Trophoblast cell (in vitro differentiated cells and primary cell): ENCODE results near the gene DOP1A.
A peak's percentile ranks its signal among the peaks of the same experiment; 100 is the strongest.

Experiments
- DNase-seq, 2 donors: peaks; one replicate each; pipeline ENCODE4 v3.0.0-alpha.2; 2016
- H2AFZ ChIP-seq: 2 replicates; pipeline ENCODE4 v1.6.1; 2013; ENCODE audit warnings: low read length, moderate library complexity, mild to moderate bottlenecking; ENCODE audit not compliant: insufficient read depth, poor library complexity
- H2AK5ac ChIP-seq: 2 replicates; pipeline ENCODE4 v1.6.1; 2013; ENCODE audit warnings: mild to moderate bottlenecking, low read length
- H2BK120ac ChIP-seq: 2 replicates; pipeline ENCODE4 v1.6.1; 2013; ENCODE audit warnings: low read length, mild to moderate bottlenecking, moderate library complexity; ENCODE audit not compliant: insufficient read depth, poor library complexity
- H2BK12ac ChIP-seq: 2 replicates; pipeline ENCODE4 v1.6.1; 2013; ENCODE audit warnings: mild to moderate bottlenecking, low read length, moderate library complexity
- H2BK5ac ChIP-seq: 2 replicates; pipeline ENCODE4 v1.6.1; 2013; ENCODE audit warnings: low read length, low read depth, moderate library complexity, mild to moderate bottlenecking; ENCODE audit not compliant: poor library complexity
- H3K14ac ChIP-seq: 2 replicates; pipeline ENCODE4 v1.6.1; 2013; ENCODE audit warnings: mild to moderate bottlenecking, low read length
- H3K18ac ChIP-seq: 2 replicates; pipeline ENCODE4 v1.6.1; 2013; ENCODE audit warnings: mild to moderate bottlenecking, low read length
- H3K23ac ChIP-seq: 2 replicates; pipeline ENCODE4 v1.6.1; 2013; ENCODE audit warnings: low read length
- H3K27ac ChIP-seq: 2 replicates; pipeline ENCODE4 v1.5.1; 2013; ENCODE audit warnings: low read depth, mild to moderate bottlenecking, inconsistent platforms, low read length, moderate library complexity
- H3K27me3 ChIP-seq: 2 replicates; pipeline ENCODE4 v1.6.1; 2013; ENCODE audit warnings: inconsistent platforms, mild to moderate bottlenecking, low read length, moderate library complexity; ENCODE audit not compliant: insufficient read depth
- H3K36me3 ChIP-seq, 2 experiments: 1 replicate in 1 of 2; 2 replicates in 1 of 2; pipeline ENCODE4 v1.6.1; 2013; ENCODE audit warnings: low read length in 2 of 2, mild to moderate bottlenecking in 2 of 2, moderate library complexity in 1 of 2; ENCODE audit not compliant: insufficient read depth in 2 of 2, control insufficient read depth in 1 of 2
- H3K4ac ChIP-seq: 2 replicates; pipeline ENCODE4 v1.6.1; 2013; ENCODE audit warnings: low read depth, mild to moderate bottlenecking, low read length, moderate library complexity
- H3K4me1 ChIP-seq, 2 experiments: 1 replicate in 1 of 2; 2 replicates in 1 of 2; pipeline ENCODE4 v1.6.1; 2013; ENCODE audit warnings: low read length in 2 of 2, mild to moderate bottlenecking in 2 of 2, moderate library complexity in 1 of 2; ENCODE audit not compliant: insufficient read depth in 2 of 2, control insufficient read depth in 1 of 2
- H3K4me2 ChIP-seq: 2 replicates; pipeline ENCODE4 v1.6.1; 2013; ENCODE audit warnings: inconsistent platforms, mild to moderate bottlenecking, low read length, moderate library complexity
- H3K4me3 ChIP-seq: 2 replicates; pipeline ENCODE4 v1.5.1; 2013; ENCODE audit warnings: mild to moderate bottlenecking, low read depth, low read length, inconsistent platforms
- H3K79me1 ChIP-seq: one replicate; pipeline ENCODE4 v1.6.1; 2013; ENCODE audit warnings: low read length
- H3K79me2 ChIP-seq: 2 replicates; pipeline ENCODE4 v1.6.1; 2013; ENCODE audit warnings: low read length, mild to moderate bottlenecking; ENCODE audit not compliant: control insufficient read depth, insufficient read depth, poor library complexity
- H3K9ac ChIP-seq: 2 replicates; pipeline ENCODE4 v1.6.1; 2013; ENCODE audit warnings: mild to moderate bottlenecking, low read length
- H3K9me3 ChIP-seq: 2 replicates; pipeline ENCODE4 v1.6.1; 2013; ENCODE audit warnings: low read depth, mild to moderate bottlenecking, control low read depth, inconsistent platforms, low read length; ENCODE audit not compliant: insufficient read depth
- H4K12ac ChIP-seq: 2 replicates; pipeline ENCODE4 v1.6.1; 2013; ENCODE audit warnings: low read depth, mild to moderate bottlenecking, low read length, moderate library complexity
- H4K8ac ChIP-seq: 2 replicates; pipeline ENCODE4 v1.6.1; 2013; ENCODE audit warnings: low read depth, mild to moderate bottlenecking, low read length, moderate library complexity
- H4K91ac ChIP-seq: one replicate; pipeline ENCODE4 v1.6.1; 2013; ENCODE audit warnings: low read depth, mild to moderate bottlenecking, low read length, moderate library complexity
- WGBS: extraction: QIAGEN DNeasy Blood & Tissue Kit; methylation state at CpG from one replicate; pipeline ENCODE4 v1.1.7; 2013; ENCODE audit warnings: missing lambda C conversion rate; ENCODE audit not compliant: insufficient read length, insufficient coverage; ENCODE audit errors: extremely low coverage; 5-methylcytosine and 5-hydroxymethylcytosine counted together

DOP1A gene

DNA sequence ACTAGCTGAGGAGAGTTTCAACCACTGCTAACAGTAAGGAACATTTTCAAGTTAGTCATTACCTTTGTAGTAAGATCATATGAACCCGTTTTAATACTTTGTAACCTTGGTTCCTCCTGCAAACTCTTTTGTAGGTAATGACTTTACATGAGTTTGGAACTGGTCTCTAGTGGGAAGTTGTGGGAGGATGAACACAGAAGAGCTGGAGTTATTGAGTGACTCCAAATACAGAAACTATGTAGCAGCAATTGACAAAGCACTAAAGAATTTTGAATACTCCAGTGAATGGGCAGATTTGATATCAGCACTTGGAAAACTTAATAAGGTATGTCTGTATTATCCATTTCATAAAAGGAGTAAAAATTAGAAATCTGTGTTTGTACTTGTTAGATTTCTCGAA, 29.3 kb downstream of the DOP1A start:
- Histone ChIP-seq H2BK5ac (no peak overlapping the region), H4K91ac (no peak overlapping the region), H3K14ac (no peak overlapping the region), H3K79me1 (no peaks in the 10 kb centered on the region), H3K4me2 (no peak overlapping the region), H3K9ac (no peak overlapping the region), H2AK5ac (no peak overlapping the region), H3K4me3 (no peak overlapping the region), H3K4me1 (no peaks in the 10 kb centered on the region), H3K9me3 (no peaks in the 10 kb centered on the region), H2BK12ac (no peak overlapping the region), H3K23ac (no peak overlapping the region), H3K36me3 (no peaks in the 10 kb centered on the region), H2BK120ac (no peak overlapping the region), H3K18ac (no peak overlapping the region), H4K12ac (no peak overlapping the region), H3K79me2 (no peaks in the 10 kb centered on the region), H3K4ac (no peak overlapping the region), H3K27ac (no peak overlapping the region), H4K8ac (no peak overlapping the region), H2AFZ (no peak overlapping the region), H3K27me3 (no peaks in the 10 kb centered on the region)
- peak in 1 of 2 donors; percentile 15 for DNase-seq
- no CpG with 5 or more reads among the region's 2 CpGs for WGBS

DNA sequence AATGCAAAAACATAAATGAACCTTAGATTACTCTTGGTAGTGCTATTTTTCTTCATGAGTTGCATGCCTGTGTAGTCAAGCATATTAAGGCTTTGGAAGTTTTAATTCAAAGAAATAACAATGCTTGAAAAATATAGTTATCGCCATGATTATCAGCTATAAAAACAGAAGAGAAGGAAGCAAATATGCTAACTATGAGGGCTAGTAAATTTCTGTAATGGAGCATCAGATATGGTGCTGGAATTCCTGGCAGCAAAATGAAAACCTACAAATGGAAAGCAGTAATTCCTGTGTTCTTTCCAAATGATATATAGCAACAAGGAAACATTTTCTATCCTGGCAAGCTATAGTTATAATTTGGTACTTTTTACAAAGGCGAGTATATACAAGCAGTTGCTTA, 29.7 kb downstream of the DOP1A start:
- DNase-seq = peak in 1 of 2 donors; percentile 15
- Histone ChIP-seq H3K79me1 (no peaks in the 10 kb centered on the region), H2BK120ac (no peak overlapping the region), H2BK12ac (no peak overlapping the region), H3K79me2 (no peaks in the 10 kb centered on the region), H2AFZ (no peak overlapping the region), H3K27ac (no peak overlapping the region), H3K36me3 (no peaks in the 10 kb centered on the region), H3K4me1 (no peaks in the 10 kb centered on the region), H2BK5ac (no peak overlapping the region), H4K91ac (no peak overlapping the region), H2AK5ac (no peak overlapping the region), H3K9ac (no peak overlapping the region), H3K23ac (no peak overlapping the region), H3K14ac (no peak overlapping the region), H3K9me3 (no peaks in the 10 kb centered on the region), H3K4me2 (no peak overlapping the region), H4K12ac (no peak overlapping the region), H3K4me3 (no peak overlapping the region), H3K27me3 (no peaks in the 10 kb centered on the region), H4K8ac (no peak overlapping the region), H3K4ac (no peak overlapping the region), H3K18ac (no peak overlapping the region)
- no CpG with 5 or more reads among the region's 2 CpGs for WGBS

DNA sequence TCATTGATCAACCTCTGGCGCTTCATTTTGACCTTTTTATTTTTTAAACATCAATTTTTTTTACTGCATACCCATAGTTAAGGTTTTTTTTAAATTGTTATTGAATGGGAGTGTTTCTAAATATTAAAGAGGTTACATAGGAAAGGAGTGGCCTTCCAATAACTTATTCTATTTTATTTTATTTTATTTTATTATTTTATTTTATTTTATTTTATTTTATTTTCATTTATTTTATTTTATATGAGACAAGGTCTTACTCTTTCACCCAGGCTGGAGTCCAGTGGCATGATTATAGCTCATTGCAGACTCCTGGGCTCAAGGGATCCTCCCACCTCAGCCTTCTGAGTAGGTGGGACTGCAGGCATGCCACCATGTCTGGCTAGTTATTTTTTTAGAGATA, 30.2 kb downstream of the DOP1A start:
- no CpG with 5 or more reads among the region's 1 CpG for WGBS
- no peak overlapping the region for H2BK12ac ChIP-seq

DNA sequence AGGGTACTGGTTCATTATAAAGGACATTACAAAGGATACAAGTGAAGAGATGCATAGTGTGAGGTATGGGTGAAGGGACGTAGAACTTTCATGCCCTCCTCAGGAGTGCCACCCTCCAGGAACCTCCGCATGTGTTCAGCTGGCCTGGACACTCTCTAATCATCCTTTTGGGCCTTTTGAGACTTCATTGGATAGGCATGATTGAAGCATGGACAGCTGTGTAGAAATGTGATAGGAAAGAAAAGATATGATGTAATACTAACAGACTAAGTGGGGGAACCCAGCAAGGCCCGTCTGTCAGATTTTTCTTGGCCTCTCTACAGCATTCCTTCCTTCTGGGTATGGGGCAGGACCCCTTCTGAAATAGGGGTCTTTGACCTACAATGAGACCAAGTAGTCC, 31.1 kb downstream of the DOP1A start:
- WGBS = no CpG with 5 or more reads among the region's 3 CpGs

More for the DNA sequence above, 30.2 kb downstream of the DOP1A start:
- Histone ChIP-seq H3K23ac (no peak overlapping the region), H3K4me3 (no peak overlapping the region), H2AFZ (no peak overlapping the region), H3K4me2 (no peak overlapping the region), H3K9me3 (no peaks in the 10 kb centered on the region), H3K14ac (no peak overlapping the region), H2BK5ac (no peak overlapping the region), H2BK120ac (no peak overlapping the region), H3K79me2 (no peaks in the 10 kb centered on the region), H3K27me3 (no peaks in the 10 kb centered on the region), H3K9ac (no peak overlapping the region), H2AK5ac (no peak overlapping the region), H3K79me1 (no peaks in the 10 kb centered on the region), H3K18ac (no peak overlapping the region), H4K8ac (no peak overlapping the region), H4K12ac (no peak overlapping the region), H3K4me1 (no peaks in the 10 kb centered on the region), H3K4ac (no peak overlapping the region), H3K36me3 (no peaks in the 10 kb centered on the region), H4K91ac (no peak overlapping the region), H3K27ac (no peak overlapping the region)
- no peak for DNase-seq

More for the DNA sequence above, 31.1 kb downstream of the DOP1A start:
- no peak overlapping the region for H4K91ac ChIP-seq
- no peaks in the 10 kb centered on the region for H3K9me3 ChIP-seq
- H4K12ac ChIP-seq = no peak overlapping the region
- H2BK120ac ChIP-seq = no peak overlapping the region
- H3K27me3 ChIP-seq = no peaks in the 10 kb centered on the region
- no peak overlapping the region for H3K9ac ChIP-seq
- H3K14ac ChIP-seq = no peak overlapping the region
- no peak overlapping the region for H3K4ac ChIP-seq
- no peak for DNase-seq
- H3K4me3 ChIP-seq = no peak overlapping the region
- H3K79me1 ChIP-seq = no peaks in the 10 kb centered on the region
- H2AFZ ChIP-seq = no peak overlapping the region
- no peak overlapping the region for H3K27ac ChIP-seq
- no peaks in the 10 kb centered on the region for H3K79me2 ChIP-seq
- H3K4me1 ChIP-seq = no peaks in the 10 kb centered on the region
- no peak overlapping the region for H2BK12ac ChIP-seq
- no peak overlapping the region for H3K23ac ChIP-seq
- no peak overlapping the region for H4K8ac ChIP-seq
- no peak overlapping the region for H2AK5ac ChIP-seq
- H2BK5ac ChIP-seq = no peak overlapping the region
- H3K36me3 ChIP-seq = no peaks in the 10 kb centered on the region
- H3K4me2 ChIP-seq = no peak overlapping the region
- no peak overlapping the region for H3K18ac ChIP-seq
